Measurements from ENCODE around the gene DIAPH2.
"Not testable (repeated sequence)": the region's sequence is repeated elsewhere in the genome, so short reads cannot be mapped to it uniquely, and the experiment has no call there.

DIAPH2 gene

GRCh38 chrX:96710031-96710430, 25.4 kb downstream of the DIAPH2 start (continued):
- TF ChIP-seq PRDM4 (tag by site-specific recombination; IDR thresholded peaks at IDR 0.05): no peak
- TF ChIP-seq ZNF544 (tag by site-specific recombination; IDR thresholded peaks at IDR 0.05): no peak
- TF ChIP-seq ZNF248 (tag by site-specific recombination; IDR thresholded peaks at IDR 0.05): no peak

GRCh38 chrX:96713303-96713702, 28.7 kb downstream of the DIAPH2 start:
- no peaks in the 10 kb centered on the region for H3K9me3 ChIP-seq (ENCODE audit: control insufficient read depth, insufficient read depth, low read depth, low read length)
- CTCF ChIA-PET: no interaction called here
- no peaks in the 10 kb centered on the region for H3K4me1 ChIP-seq (ENCODE audit: control insufficient read depth, insufficient read depth, low read length)
- POLR2A ChIA-PET: interaction anchor here (0.6 to 0.8 kb wide), 2 partner anchors 16 to 51 kb away, joined by 3 read pairs; no protein-coding TSS in a partner anchor
- no peak for TF ChIP-seq REPIN1 (tag by site-specific recombination; IDR thresholded peaks at IDR 0.05; ENCODE audit: low read depth)
- no peak for TF ChIP-seq SP3 (tag by site-specific recombination; IDR thresholded peaks at IDR 0.05)
- TF ChIP-seq ZNF202 (tag by site-specific recombination; IDR thresholded peaks at IDR 0.05; ENCODE audit: borderline replicate concordance): no peak
- H3K36me3 ChIP-seq (ENCODE audit: control insufficient read depth in 2 of 2, insufficient read depth in 1 of 2, low read length in 2 of 2): no peaks in the 10 kb centered on the region
- H3K27ac ChIP-seq (ENCODE audit: extremely low read depth, low read depth, low read length): no peak overlapping the region
- H3K4me3 ChIP-seq (ENCODE audit: low read depth, low read length): no peak overlapping the region

GRCh38 chrX:96714393-96714792, 29.8 kb downstream of the DIAPH2 start:
- CTCF ChIA-PET: interaction anchor here (0.5 to 0.6 kb wide), 2 partner anchors 295 to 937 kb away, joined by 3 to 4 read pairs; no protein-coding TSS in a partner anchor
- H3K4me3 ChIP-seq (ENCODE audit: low read depth, low read length); H3K36me3 ChIP-seq (ENCODE audit: control insufficient read depth in 2 of 2, insufficient read depth in 1 of 2, low read length in 2 of 2); H3K9me3 ChIP-seq (ENCODE audit: control insufficient read depth, insufficient read depth, low read depth, low read length); H3K4me1 ChIP-seq (ENCODE audit: control insufficient read depth, insufficient read depth, low read length); H3K27ac ChIP-seq (ENCODE audit: extremely low read depth, low read depth, low read length): not testable (repeated sequence)
- POLR2A ChIA-PET: interaction anchor here (0.8 kb wide), 1 partner anchor 50 kb away, joined by 3 read pairs; no protein-coding TSS in a partner anchor

- Histone ChIP-seq H3K9me3 (ENCODE audit: control insufficient read depth, insufficient read depth, low read depth, low read length) (no peaks in the 10 kb centered on the region), H3K4me3 (ENCODE audit: low read depth, low read length) (no peak overlapping the region), H3K4me1 (ENCODE audit: control insufficient read depth, insufficient read depth, low read length) (no peaks in the 10 kb centered on the region), H3K36me3 (ENCODE audit: control insufficient read depth in 2 of 2, insufficient read depth in 1 of 2, low read length in 2 of 2) (no peaks in the 10 kb centered on the region), H3K27ac (ENCODE audit: extremely low read depth, low read depth, low read length) (no peak overlapping the region)
- ChIA-PET POLR2A (no interaction called here), CTCF (no interaction called here)
- TF ChIP-seq SCRT2 (tag by site-specific recombination; IDR thresholded peaks at IDR 0.05): 0 out of 2 replicates have a peak, but pooled peaks have one; percentile 12
- no peak for TF ChIP-seq ZNF214 (tag by site-specific recombination; IDR thresholded peaks at IDR 0.05; ENCODE audit: borderline replicate concordance)
- TF ChIP-seq ZNF18 (tag by site-specific recombination; IDR thresholded peaks at IDR 0.05): no peak
These were observed 30.8 kb downstream of the DIAPH2 start for GRCh38 chrX:96715481-96715880.

- no peaks in the 10 kb centered on the region for H3K4me1 ChIP-seq (ENCODE audit: control insufficient read depth, insufficient read depth, low read length)
- no peak overlapping the region for H3K4me3 ChIP-seq (ENCODE audit: low read depth, low read length)
- H3K9me3 ChIP-seq (ENCODE audit: control insufficient read depth, insufficient read depth, low read depth, low read length): no peaks in the 10 kb centered on the region
- H3K27ac ChIP-seq (ENCODE audit: extremely low read depth, low read depth, low read length): no peak overlapping the region
- no peaks in the 10 kb centered on the region for H3K36me3 ChIP-seq (ENCODE audit: control insufficient read depth in 2 of 2, insufficient read depth in 1 of 2, low read length in 2 of 2)
- ChIA-PET CTCF (interaction anchor here (0.5 kb wide), 1 partner anchor 849 kb away, joined by 3 read pairs; no protein-coding TSS in a partner anchor), POLR2A (no interaction called here)
- TF ChIP-seq INSM2 (tag by site-specific recombination; IDR thresholded peaks at IDR 0.05): no peak
- TF ChIP-seq SETDB1 (IDR thresholded peaks at IDR 0.05; ENCODE audit: insufficient read length, low read length): peak; percentile 54
These were observed 34.7 kb downstream of the DIAPH2 start for GRCh38 chrX:96719161-96719875.

Data from HEK293 (cell line).